Right ventricle myocardium inferior (tissue), 1 donor: ENCODE data around the gene LRRTM1. TPM values are rescaled to one million over a fixed set of nuclear protein-coding genes. Genes with fewer than 3 reads are reported as not detected.

Source experiments
- ATAC-seq: fragments of 200-7000 bp; cut with Tn5 transposase; one replicate; pipeline ENCODE4 v1.9.1; 2020; ENCODE audit warnings: mild to moderate bottlenecking, moderate library complexity
- DNase-seq: peaks from one replicate; pipeline ENCODE4 v3.0.0; 2021; ENCODE audit errors: missing footprints
- intact Hi-C: fragments of 100-400 bp; cut with DNase I; formaldehyde crosslinking; loops from one replicate; pipeline ENCODE4 v1.11.0; 2022
- long read RNA-seq: library from polyadenylated mRNA; unstranded; transcript quantifications from one replicate; pipeline ENCODE4 v2.0.0, GENCODE V29; 2021
- total RNA-seq: library from RNA; stranded (reverse); fragmentation: NEBNext Ultra II Directional; extraction: Animal tissue kit (Norgen Biotek cat#: 25700); gene quantifications from one replicate; pipeline ENCODE4 v1.2.1, GENCODE V29; 2021
- donor health status: DM: no; HTN: yes; CAD: no; lungs with severe emphysema.

The LRRTM1 gene, protein sequence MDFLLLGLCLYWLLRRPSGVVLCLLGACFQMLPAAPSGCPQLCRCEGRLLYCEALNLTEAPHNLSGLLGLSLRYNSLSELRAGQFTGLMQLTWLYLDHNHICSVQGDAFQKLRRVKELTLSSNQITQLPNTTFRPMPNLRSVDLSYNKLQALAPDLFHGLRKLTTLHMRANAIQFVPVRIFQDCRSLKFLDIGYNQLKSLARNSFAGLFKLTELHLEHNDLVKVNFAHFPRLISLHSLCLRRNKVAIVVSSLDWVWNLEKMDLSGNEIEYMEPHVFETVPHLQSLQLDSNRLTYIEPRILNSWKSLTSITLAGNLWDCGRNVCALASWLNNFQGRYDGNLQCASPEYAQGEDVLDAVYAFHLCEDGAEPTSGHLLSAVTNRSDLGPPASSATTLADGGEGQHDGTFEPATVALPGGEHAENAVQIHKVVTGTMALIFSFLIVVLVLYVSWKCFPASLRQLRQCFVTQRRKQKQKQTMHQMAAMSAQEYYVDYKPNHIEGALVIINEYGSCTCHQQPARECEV
- total RNA-seq: 0.68 TPM
- long read RNA-seq: 0 reads

DNA sequence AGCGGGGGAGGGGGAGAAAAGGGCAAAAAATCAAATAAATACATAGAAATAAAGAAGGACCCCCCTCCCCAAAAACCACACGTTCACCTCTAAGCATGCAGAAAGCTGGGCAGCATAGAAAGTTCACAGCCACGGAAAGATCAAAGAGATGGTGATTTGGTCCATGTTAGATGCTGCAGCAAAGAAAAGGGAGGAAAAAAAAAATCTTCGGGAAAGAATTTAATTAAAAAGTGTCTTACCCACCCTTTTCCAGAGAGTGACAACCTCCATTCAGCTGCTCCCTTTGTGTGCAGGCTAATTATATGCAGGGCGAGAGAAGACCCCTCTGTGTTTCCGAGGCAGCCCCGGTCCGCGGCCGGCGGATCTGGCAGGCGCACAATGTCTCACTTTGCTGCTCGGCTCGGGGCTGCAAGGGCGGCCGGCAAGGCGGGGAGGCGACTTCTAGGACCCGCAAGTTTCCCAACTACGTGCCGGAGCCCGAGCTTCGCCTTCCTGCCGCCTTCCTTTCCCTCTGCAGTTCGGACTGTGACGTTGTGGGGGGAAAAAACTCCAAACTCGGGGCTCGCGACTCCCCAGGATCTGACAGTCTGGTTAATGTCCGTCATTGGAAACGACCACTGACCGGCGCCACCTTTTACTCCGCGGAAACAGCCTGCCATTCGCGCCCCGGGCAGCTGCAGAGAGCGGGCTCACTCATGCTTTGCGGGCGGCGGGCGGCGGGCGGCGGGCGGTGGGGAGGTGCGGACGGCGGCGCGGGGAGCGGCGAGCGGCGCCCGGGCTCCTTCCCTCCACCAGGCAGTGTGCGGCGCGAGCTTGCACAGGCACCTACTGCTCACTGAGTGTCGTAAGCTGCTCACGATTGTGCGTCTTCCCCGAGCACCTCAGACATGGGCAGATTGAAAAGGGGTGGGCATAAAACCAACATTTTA, at the start of gene LRRTM1:
TSS of gene LRRTM1 (minus strand) at position 844 of the 929 bp plus-strand sequence. CDS start 933 bp downstream, outside the sequence.
- no peak for DNase-seq
- no peak for ATAC-seq
- intact Hi-C loops: no loop called here

DNA sequence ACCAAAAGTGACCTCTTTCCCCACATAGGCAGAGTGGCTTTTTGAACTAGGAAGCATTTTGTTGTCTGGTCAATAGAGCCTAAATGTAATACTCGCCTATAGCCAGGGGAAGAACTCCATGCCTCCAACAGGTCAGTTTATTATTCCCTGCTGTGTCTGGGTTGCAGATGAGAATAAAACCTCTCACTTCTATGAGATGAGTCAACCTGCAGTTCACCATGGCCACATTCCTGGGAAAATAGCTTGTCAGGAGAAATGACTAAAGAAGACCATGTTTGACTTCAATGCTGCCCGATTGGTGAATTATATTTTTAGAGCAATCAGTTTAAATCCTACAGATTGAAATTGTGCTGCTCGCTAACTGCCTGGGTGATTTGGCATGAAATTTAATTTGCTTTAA, 46.7 kb upstream of the LRRTM1 start:
- ATAC-seq: no peak
- DNase-seq: no peak
- intact Hi-C loops: no loop called here

DNA sequence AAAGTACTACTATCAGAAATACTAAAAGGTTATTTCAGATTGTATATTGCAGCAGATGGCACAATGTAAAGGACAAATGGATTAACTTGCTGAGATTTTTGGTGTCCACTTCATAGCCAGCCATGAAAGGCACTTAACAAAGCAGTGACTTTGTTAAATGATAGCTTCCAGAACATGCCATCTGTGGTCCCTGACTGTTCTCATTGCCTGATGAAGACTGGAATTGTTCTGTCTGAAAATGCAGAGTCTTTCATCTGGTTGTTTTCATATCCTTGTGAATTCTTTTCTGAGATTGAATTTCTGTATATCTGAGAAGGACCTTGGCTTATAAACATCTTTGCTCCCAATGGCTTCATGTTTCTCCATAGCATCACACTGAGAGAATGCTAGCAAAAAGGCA, 44.4 kb upstream of the LRRTM1 start:
- ATAC-seq (no peak), DNase-seq (no peak)
- intact Hi-C loops: no loop called here

DNA sequence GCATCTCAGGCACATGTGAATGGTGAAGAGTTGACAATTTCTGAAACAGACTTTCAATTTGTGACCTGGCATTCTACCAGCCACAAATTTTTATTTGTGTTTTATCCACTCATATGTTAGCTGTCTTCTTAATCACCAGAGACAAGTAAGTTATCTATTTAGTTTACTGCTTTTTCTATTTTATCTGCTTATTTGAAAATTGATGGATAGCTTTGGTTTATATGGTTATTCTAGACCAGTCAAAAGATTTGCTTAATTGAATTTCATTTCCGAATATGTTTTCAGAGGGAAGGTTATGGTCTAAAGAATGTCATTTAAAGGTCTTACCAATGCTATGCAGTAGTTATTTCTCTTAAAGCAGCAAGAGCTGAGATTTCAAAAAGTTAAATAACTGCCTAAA, 43.5 kb upstream of the LRRTM1 start:
- ATAC-seq (no peak), DNase-seq (no peak)
- intact Hi-C loops: no loop called here

DNA sequence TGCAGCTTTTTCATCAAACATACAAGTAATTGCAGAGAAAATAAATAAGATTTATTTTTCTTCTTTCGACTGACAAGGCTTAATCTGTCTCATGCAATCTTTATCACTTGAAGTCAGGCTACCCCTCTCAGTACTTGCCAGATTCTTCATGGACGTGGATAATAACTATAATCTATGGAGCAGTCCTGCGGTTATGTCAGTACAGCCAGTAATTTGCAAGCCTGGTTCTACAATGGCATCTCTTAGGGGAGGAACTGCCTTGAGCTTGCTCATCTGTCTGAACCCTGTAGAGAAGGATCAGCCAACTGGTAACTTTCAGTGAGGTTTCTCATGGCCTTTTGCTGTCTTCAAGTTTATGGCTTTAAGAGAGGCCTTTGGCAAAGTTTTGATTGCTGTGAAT, 35.5 kb upstream of the LRRTM1 start:
- intact Hi-C loops: no loop called here
- DNase-seq (no peak), ATAC-seq (no peak)

DNA sequence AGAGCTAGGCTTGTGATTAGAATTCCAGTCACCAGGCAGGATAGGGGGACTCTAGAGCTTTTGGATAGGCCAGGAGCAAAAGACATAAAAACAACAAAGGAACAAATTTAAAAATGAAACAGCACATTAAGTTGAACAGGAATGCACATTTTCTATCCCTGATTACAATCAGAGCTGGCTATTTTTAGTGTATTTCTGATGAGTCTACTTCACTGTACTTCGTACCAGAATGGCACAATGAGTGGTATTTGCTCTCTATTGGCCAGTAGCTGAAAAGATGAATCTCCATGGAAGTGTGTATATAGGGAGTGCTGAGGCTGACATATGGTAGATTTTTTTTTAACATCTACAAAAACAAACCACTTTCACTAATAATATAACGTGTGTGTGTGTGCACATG, 34.2 kb upstream of the LRRTM1 start:
- intact Hi-C loops: no loop called here
- ATAC-seq: no peak

DNA sequence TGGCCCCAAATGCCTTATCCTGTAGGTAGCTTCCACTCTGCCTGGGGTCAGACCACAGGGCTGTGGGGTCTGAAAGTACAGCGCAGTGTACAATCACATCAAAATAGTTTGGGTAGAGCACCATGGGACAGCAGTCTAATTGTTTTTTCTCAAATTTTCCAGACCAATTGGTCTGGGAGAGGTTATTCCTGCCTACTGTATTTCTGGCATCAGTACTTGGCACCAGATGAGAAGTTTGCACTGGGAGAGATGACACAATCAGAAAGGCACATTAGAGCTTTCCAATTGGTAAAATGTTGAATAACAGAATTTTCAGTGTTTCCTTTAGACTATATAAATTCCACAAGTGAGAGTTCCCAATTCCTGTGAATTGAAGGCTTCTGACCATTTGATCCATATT, 30.9 kb upstream of the LRRTM1 start:
- intact Hi-C loops: no loop called here
- no peak for ATAC-seq
- no peak for DNase-seq

More for the DNA sequence above, 34.2 kb upstream of the LRRTM1 start:
- no peak for DNase-seq

DNA sequence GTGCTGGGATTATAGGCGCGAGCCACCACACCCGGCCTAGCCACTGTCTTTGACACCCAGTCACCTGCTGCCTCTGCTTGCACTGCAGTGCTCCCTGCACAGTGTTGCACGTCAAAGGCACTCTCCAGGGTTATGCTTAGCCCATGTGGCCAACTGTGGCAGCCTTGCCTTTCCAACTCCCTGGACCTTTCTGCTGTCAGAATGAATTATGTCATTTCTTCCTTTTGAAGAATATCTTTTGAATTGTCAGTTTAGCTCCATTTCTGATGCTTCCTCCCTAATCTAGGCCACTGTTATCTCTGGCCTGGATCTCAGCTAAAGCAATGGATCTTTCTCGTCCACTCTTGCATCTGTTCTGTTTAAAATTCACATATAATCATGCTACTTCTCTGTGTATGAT, 29.3 kb upstream of the LRRTM1 start:
- no peak for ATAC-seq
- intact Hi-C loops: no loop called here
- no peak for DNase-seq

DNA sequence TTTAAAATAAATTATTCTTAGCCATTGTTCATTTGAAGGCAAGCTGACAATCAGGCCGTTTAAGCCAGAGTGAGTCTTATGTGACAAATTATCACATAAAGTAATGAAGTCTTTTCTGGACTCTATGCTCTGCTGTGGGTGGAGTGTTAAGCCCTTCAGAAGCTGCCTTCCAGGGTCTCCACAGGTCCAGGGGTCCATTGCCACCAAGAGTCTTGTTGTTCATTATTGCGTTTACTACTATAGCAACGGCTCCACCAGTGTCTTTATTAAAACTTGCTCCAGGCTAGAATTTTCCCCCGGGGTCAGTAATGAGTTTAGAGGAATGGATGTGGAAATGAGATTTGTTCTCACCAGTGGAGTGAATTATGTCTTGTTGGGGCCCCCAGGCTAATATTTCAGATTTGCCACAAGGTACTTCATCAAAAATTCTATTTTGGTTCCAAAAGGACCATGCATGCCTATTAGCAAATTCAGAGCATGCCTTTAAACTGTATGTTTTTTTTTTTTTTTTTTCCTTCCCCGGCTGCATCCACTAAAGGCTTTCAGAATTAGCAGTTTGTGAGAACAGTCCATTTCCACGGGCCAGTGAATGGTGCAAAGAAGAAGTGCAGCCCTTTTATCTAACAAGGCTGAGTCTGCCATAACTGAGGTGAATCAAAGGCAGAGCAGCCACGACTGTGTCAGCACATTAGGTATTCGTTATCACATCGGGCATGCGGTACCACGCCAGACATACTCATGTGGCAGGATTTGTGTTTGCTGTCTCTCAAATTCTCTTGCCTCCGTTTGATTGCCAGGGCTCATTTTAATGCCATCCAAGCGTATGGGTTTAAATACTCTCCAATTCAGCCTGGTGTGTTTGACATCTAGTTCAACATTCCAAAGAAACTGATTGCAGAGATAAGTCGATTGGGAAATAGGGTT, 26.2 kb upstream of the LRRTM1 start:
- ATAC-seq (no peak), DNase-seq (peak; percentile 48)
- intact Hi-C loops: no loop called here

DNA sequence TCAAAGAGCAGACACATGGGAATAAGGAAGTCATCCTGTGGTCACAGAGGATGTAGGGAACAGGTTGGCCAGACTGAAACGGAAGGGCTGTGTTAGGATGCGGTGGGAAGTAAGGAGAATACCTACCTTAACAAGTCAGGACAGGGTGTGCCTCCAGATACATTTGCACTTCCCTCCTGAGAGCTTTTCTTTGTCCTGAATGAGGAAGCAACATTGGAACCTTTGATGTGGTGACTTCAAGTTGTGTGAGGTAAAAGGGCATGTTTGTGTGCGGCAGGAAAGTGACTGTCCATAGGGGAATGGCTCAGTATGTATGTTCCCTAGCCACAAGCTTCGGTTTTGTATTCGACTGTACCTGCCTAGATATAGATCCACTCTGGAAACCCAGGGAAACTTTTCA, 24.9 kb upstream of the LRRTM1 start:
- intact Hi-C loops: no loop called here
- DNase-seq (no peak), ATAC-seq (no peak)

DNA sequence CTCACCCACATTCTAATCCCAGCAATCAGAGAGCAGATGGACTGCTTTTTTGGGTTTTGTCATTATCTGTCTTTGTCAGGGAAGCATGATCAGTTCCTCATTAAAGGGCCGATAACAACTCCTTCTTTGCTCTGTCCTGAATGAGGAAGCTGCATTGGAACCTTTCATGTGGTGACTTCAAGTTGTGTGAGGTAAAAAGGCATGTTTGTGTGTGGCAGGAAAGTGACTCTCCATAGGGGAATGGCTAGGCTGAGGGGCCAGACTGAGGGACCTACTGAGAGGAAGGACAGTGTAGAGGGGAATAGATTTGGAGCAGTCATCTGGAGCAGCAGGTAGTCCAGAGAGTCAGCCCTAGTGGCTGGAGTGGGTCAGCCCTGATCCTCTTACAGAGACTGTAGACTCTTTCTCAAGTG, 23.6 kb upstream of the LRRTM1 start:
- intact Hi-C loops: no loop called here
- no peak for DNase-seq
- ATAC-seq: no peak

DNA sequence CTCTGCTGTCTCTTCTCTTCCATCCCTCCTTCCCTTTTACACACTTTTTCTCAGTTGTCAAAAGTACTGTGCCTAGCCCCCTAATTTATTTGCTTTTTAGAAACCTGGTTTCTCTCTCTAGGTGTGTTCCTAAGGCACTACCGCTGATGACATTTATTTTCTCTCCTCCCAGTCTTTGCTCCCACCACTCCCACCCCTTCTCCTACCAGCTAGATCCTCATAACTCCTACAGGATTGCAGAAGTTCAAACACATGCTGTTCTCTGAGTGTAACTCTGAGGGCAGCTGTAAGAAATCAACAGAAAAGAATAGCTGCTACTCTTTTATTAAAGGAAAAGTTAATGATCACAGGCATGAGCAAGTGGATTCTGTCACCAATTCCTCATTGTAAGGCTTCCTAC, 22.3 kb upstream of the LRRTM1 start:
- ATAC-seq (no peak), DNase-seq (no peak)
- intact Hi-C loops: loop anchor here (1.0 kb wide), 1 partner anchor 172 kb away; no protein-coding TSS in a partner anchor

DNA sequence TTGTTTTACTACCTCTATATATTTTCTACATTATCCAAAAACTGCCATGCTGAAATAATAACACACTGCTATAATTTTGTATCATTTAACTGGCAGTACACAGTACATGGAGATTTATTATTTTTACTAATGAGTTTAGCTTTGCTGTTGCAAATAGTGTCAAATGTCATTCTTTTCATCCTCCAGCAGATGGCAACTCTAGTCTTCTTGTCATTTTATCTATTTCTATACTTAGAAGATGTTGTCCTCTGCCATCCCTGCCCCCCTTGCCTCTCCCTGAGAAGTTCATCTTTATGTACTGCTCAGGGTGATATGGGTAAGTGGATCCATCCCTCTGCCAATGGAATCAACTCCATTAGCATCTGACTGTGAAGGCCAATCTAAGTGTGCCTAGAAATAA, 21.7 kb upstream of the LRRTM1 start:
- no peak for DNase-seq
- intact Hi-C loops: loop anchor here (1.0 kb wide), 1 partner anchor 173 kb away; no protein-coding TSS in a partner anchor
- peak; percentile 65 for ATAC-seq

DNA sequence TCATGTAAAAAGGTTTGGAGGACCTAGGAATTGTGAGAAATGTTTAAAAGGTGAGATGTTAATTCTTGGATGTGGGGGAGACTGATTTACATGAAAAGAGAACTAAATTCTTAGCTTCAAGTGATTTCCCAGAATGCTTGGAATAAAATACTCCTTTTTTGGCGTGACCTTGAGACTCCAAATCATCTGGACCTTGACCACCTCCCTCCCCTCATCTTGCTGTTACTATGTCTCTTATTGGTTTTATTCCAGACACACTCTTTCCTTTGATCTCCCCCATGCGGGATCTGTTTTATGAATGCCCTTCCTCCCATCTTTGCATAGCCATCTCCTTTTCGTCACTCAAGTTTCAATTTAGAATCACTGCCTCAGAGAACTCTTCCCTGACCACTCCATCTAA, 20.0 kb upstream of the LRRTM1 start:
- ATAC-seq (no peak), DNase-seq (no peak)
- intact Hi-C loops: no loop called here

DNA sequence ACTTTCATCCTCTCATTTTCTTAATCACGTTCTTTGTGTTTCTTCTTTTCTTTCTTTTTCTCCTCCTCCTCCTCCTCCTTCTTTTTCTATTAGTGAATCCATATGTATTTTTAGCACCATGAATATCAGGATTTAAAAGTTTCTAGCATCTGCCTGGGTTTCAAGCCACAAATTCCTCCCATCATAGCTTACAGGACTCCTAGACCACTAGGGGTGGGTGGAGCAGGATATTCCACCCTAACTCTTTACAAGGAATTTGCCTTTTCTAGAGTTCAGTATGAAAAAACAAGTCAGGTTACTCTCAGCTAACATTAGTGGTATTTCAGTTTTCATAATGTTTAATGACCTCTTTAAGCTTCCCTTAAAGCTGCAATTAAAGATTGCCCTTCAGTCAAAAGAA, 19.1 kb upstream of the LRRTM1 start:
- intact Hi-C loops: no loop called here
- no peak for DNase-seq
- no peak for ATAC-seq

DNA sequence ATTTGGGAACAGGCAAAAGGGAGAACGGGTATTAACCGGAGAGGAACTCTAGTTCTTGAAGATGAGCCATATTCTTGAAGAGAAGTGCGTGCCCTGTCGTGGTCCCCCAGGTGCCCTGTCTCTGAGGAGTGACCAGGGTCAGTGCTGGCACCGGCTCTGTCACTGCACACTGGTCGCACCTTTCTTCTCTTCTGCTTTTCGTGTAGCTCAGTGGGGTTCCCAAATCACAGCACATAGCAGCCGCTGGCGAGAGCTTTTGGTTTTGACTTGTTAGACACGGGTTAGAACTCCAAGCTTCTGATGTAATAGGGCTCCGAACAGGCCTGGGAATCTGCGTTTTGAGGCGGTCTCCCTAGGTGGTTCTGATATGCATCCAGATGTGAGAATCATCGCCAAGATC, 18.4 kb upstream of the LRRTM1 start:
- intact Hi-C loops: no loop called here
- ATAC-seq: no peak

DNA sequence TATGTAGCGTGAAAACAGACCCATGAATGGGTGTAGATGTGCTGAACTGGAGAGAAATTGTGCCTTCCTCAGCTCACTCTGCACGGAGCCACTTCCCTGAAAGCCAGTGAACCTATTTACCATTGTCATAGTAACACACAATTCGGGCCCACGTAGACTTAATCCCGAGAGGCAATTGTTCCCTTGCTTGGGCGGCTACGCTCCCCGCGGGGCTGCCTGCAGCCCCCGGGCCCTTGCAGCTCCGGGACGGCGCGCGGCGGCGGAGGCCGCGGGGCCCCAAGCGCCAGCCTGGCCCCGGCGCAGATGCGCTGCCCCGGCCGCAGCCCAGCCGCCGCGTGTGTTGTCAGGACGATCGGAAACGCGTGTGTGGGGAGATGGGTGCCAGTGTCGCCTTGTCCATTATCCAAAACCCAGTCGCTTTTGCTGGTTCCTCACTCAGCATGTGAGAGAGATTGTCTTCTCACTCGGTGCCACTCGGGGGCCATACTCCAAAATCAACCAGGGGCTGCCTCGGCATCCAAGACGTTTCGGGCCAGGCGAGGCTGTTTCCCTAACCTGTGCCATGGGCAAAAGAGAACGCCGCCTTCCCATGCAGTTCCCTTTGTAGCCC, 17.9 kb upstream of the LRRTM1 start:
- DNase-seq: no peak
- no peak for ATAC-seq
- intact Hi-C loops: no loop called here

More for the DNA sequence above, 18.4 kb upstream of the LRRTM1 start:
- DNase-seq: no peak

DNA sequence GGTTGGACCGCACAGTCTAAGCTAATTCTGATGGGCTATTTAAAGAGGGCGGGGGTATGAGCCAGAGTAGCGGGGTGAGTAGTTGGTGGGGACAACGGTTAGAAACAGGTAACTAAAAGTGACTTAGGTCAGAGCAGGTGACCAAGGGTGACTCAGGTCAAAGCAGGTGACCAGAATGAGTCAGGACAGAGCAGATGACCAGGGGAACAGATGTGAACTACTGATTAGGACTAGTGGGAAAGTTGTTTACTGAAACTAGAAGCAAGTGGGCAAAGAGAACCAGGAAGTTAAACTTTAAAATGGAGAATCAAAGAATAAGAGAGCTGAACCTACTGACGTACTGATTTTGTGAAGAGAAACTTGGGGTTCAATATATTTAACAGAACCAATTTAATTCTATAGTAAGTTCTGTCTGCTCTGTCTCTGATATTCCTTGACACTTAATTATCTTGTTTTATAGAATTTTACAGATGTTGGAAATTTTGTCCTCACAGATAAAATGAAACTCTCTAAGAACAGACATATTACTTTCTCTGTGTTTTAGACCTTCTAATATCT, 7.8 kb upstream of the LRRTM1 start:
- intact Hi-C loops: loop anchor here (10.0 kb wide), 1 partner anchor 238 kb away; no protein-coding TSS in a partner anchor
- ATAC-seq: no peak

More for the DNA sequence above, 7.8 kb upstream of the LRRTM1 start:
- no peak for DNase-seq
